GM19324 (cell line): ENCODE data around the gene TTC3.
"Not testable (repeated sequence)": the region's sequence is repeated elsewhere in the genome, so short reads cannot be mapped to it uniquely, and the experiment has no call there.

Source experiments
- ATAC-seq: cut with Tn5 transposase; IDR thresholded peaks from one replicate; pipeline ENCODE4 v1.9.1; 2021; ENCODE audit warnings: mild to moderate bottlenecking, moderate library complexity; ENCODE audit not compliant: unreplicated experiment, low FRiP score

The TTC3 gene

DNA sequence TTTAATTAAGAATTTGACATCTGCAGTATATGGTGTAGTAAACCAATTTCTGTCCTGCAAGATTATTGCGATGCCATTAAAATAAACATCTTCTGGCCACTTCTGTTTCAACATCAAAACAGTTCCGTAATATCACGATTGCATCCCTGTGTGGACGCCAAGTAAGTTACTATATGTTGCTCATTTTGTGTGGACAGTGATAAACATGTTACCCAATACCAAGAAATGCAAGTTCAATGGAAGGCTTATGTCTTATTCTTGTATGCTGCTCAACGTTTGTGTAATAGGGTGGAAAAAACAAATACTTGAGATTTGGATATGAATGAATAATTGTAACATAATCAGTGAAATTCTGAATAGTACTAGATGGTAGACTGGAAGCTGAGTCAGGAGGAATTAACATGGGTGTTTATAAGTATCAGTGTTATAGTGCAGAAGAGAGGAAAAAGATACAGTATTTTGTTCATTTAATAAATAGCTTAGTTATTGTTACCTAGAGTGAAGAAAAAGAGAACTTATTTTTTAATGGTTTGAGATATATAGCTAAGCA, 15.2 kb downstream of the TTC3 start:
- ATAC-seq = no peak

DNA sequence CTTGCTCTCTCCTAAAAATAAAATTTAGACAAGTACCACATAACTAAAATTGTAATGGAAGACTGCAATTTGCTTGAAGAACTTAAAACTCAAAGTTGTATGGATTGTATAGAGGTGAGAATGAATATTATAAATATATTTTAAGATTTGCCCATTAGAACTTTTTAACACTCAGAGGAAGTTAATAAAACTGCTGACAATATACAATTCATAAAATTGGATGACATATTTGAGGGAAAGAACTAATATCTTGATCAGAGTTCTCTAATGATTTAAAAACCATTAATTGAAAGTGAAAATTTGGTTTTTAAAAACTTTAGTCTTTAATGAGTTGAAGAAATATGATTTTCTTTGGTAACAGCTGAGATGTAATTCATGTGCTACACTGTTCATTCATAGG, 20.9 kb downstream of the TTC3 start:
- no peak for ATAC-seq

DNA sequence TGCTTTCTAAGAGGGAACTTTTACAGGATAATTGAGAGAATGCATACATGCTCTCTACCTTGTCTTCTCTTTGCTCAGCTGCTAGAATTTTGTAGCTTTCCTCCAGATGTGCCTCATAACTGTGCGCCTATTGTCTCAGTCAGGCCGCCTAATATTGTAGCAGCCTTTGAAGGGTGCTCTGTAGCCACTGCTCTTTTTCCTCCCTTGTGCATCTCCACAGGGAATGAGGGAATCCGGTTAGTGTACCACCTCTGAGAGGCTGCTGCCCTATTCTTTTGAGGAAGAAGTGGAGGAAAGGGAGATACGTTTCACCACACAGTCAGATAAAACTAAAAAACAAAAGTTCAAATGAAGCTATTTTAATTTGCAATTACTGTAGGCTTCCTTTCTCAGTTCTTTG, 22.8 kb downstream of the TTC3 start:
- ATAC-seq = no peak

DNA sequence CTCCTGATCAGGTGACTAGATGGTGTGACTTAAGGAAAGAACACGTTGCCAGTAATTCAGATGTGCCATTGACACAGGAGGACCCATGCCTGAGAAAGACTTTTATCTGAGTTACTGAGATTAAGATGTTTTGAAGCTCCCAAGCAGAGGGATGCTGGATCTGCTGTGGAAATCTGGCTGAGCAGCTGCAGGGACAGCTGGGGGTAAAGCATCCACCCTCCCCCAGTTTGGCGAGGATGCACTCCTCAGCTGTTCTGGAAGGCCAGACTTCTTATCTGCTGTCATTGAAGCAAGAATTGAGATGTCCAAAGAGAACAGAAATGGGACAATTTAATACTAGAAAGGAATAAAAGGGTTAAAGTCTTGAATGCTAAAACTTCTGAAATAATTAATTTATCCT, 25.7 kb downstream of the TTC3 start:
- ATAC-seq = no peak

DNA sequence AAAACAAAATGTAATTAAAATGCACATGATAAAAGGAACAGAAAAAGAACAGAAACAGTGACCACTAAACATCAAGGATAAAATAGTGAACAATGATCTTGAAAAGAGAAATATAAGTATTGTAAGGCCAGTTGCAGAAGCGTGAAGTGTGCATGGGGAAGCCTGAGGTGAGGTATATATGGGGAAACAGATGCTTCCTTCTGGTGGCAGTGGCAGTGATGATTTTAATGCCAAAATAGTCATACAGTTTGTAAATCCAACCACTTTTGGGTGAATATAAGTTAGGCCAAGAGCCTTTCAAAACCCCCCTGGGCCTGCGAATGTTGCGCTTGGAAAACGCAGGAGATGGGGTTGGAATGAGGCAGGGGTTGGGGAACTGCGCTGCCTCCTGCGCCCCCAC, 27.3 kb downstream of the TTC3 start:
- ATAC-seq = no peak

DNA sequence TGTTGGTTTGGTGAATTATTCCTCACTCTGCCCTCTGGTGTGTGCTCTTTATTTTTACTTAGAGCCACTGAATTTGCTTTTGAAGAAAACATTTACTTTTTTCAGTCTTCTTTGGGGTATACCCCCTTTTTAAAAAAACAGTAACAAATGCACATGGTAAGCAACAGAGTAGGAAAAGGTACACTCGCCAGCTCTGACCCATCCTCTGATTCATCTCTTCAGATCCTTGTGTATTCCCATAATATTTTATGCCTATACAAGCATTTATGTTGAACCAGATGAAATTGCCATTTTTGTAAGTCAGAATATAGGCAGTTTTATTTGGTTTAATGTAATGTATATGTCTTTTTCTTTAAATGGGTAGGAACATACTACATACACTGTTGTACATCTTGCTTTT, 28.3 kb downstream of the TTC3 start:
- ATAC-seq = no peak

DNA sequence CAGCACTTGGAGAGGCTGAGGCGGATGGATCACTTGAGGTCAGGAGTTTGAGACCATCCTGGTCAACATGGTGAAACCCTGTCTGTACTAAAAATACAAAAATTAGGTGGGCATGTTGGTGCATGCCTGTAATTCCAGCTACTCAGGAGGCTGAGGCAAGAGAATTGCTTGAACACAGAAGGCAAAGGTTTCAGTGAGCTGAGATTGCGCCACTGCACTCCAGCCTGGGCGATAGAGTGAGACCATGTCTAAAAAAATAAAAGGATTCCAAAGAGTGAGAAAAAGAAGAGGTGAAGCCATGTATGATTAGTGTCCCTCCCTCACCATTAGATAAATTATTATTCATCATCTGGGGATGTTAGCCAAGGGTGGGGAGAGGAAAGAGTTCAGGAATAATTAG, 29.7 kb downstream of the TTC3 start:
- not testable (repeated sequence) for ATAC-seq

DNA sequence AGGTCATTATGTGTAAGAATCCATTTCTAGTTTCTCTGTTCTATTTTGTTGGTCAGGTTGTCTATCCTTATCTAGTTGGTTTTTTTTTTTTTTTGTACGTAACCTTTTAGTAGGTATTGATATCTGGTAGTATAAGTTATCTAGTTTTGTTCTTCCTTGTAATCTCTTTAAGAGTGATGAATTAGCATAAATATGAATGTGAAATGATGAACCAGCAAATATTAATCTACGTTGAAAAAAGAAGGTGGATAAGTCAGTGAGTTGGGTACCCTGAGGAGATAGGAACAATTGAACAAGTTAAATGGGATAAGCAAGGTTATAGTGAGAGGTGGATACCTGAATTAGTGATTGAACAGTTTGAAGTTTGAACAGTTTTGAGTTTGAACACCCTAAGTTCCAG, 33.9 kb downstream of the TTC3 start:
- no peak for ATAC-seq

DNA sequence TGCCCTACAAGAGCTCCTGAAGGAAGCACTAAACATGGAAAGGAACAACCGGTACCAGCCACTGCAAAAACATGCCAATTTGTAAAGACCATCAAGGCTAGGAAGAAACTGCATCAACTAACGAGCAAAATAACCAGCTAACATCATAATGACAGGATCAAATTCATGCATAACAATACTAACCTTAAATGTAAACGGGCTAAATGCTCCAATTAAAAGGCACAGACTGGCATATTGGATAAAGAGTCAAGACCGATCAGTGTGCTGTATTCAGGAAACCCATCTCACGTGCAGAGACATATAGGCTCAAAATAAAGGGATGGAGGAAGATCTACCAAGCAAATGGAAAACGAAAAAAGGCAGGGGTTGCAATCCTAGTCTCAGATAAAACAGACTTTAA, 38.0 kb downstream of the TTC3 start:
- not testable (repeated sequence) for ATAC-seq

DNA sequence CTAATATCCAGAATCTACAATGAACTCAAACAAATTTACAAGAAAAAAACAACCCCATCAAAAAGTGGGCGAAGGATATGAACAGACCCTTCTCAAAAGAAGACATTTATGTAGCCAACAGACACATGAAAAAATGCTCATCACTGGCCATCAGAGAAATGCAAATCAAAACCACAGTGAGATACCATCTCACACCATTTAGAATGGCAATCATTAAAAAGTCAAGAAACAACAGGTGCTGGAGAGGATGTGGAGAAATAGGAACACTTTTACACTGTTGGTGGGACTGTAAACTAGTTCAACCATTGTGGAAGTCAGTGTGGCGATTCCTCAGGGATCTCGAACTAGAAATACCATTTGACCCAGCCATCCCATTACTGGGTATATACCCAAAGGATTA, 41.2 kb downstream of the TTC3 start:
- not testable (repeated sequence) for ATAC-seq

DNA sequence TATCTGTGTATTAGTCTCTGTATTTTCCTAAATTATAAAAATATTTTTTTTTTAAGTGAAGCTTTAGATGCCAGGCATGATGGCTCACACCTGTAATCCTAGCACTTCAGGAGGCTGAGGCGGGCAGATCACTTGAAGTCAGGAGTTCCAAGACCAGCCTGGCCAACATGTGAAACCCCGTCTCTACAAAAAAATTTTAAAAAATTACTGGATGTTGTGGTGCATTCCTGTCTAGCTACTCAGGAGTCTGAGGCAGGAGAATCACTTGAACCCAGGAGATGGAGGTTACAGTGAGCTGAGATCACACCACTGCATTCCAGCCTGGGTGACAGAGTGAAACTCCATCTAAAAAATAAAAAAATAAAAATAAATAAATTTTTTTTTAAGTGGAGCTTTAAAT, 43.4 kb downstream of the TTC3 start:
- not testable (repeated sequence) for ATAC-seq

DNA sequence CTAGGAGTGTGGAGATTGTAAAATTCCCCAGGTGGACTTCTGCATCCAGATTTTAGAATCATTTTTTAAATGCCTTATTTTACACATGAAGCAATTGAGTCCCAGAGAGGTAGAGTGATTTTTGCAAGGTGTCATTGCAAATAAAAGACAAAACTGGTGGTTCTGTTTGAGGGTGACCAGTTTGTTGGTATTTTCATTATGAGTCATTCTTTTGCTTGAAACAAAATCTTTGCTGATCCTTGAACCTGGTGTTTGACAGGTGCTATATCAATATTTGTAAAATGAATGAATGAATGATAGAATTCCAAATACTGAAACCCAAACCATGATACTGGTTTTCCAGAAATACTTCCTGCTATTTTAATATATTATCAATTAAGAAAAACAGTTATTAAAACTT, 44.1 kb downstream of the TTC3 start:
- ATAC-seq = no peak

DNA sequence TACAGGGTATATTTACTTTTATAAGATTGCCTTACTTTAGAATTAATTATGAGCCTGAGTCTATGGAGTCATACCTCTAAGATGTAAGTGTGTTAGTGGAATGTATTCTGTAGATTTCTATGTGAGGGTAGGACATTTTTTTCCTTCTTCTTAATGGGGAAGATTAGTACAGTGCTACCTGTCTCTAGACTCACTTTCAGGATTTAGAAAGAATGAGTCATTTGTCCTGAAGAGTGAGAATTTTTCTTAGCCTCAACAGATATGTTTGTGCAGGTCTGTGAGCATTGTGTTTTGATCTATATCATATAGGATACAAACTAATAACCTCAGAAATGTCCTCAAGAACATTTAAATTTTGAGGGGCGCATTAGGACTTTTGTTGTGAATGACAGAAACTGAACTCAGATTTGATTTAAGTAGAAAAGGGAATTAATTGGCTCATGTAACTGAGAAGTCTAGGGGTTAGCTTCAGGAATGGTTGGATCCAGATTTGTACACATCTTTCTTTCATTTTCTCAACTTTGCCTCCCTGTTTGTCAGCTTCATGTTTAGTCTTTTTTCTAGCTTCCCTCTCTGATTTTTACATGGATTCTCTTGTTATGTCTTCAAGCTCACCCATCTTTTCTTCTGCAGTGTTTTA, 45.3 kb downstream of the TTC3 start:
- no peak for ATAC-seq

DNA sequence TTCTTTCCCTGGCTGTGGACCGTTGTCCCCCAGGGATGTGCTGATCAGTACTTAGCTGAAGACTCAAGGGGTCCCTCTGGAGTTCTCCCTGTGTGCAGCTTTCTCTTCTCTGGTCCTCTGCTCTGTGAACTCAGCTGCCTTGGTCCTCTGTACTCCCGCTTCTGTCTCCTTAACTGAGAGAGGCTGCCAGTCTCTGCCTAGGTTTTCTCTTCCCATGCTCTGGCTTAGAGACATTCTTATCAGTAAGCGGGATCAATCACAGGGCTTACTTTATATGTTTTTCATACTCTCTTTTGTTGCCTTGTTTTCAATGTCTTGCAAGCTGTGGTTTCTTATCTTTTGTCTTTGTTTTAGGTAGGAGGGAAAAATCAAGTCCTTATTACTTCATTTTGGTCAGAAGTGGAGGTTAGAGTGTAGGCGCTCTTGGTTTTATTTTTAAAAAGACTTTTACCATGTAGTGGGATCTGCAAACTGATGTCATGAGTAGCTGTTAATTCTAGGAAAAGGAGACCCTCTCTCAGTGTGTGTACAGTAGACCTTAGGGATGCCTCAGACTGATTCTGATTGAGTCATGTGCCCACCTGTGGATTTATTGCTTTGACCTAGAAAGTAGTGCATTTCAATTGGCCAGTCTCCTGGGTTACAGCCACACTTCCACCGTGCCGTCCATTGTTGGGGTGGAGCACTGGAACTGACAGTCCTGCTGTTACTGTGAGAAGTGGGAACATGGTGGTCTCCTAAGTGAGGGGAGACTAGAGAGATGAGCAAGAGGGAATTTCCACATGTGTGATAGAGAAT, 46.6 kb downstream of the TTC3 start:
- no peak for ATAC-seq

DNA sequence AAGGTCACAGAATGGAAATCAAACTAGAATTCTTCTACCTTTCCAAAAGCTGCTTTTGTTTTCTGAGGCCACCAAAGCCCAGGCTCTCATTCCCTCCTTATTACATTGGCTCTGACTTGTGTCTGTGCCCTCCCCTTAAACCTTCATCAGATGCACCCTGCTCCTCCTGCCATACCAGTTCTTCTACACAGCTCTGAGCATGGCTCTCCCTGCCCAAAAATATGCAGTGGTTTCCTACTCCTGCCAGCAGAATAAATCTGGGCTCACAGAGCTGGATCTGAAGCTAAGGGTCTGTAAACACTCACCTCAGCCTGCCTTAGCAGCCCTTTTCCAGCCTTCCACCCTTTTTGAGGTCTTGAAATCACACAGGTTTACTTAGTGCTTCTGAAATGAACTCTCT, 55.0 kb downstream of the TTC3 start:
- ATAC-seq = no peak

DNA sequence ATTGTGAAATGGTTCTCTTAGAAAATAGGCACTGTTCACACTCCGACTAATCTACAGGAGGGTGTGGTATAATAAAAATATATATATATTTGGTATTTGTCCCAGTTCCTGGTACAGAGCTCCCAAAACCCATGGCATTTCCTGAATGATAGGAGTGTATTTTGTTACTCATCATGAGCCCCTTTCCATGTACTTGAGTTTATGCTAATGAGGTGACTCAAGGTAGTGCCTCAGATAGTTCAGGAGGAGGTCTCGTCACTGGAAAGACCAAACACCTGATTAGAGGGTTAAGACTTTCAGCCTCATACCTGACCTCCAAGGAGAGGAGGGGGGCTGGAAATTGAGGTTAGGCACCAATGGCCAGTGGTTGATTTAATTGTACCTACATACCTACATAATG, 57.9 kb downstream of the TTC3 start:
- ATAC-seq = no peak

DNA sequence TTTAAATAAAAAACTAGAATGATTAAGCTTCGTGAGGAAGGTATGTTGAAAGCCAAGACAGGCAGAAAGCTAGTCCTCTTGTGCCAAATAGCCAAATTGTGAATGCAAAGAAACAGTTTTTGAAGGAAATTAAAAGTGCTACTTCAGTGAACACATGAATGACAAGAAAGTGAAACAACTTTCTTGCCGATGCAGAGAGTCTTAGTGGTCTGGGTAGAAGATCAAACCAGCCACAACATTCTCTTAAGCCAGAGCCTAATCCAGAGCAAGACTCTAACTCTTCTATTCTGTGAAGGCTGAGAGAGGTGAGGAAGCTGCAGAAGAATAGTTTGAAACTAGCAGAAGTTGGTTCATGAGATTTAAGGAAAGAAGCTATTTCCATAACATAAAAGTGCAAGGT, 63.2 kb downstream of the TTC3 start:
- no peak for ATAC-seq

DNA sequence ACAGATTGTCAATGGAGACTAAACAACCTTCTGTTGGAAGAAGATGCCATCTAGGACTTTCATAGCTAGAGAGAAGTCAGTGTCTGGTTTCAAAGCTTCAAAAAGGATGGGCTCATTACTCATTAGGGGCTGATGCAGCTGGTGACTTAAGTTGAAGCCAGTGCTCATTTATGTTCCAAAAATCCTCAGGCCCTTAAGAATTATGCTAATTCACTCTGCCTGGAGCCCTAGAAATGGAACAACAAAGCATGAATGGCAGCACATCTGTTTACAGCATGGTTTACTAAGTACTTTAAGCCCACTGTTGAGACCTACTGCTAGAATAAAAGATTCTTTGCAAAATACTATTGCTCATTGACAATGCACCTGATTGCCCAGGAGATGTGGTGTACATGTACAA, 63.7 kb downstream of the TTC3 start:
- no peak for ATAC-seq

DNA sequence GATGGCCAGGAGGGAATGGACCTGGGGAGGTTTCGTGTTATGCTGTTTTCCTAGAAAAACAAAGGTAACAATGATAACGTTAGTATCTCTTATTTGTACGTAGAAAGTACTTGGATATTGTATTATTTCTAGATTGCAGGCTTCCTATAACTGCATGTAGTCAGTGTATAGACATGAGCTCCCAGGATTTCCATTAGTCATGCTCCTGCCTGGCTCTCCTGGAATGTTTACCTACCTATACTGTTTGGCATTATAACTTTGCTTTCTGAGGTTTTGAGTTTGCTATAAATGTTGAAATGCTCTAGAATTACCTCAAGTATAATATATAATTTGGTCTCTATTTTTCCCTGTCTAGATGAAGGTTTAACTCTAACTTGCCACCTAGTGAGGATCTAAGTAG, 66.1 kb downstream of the TTC3 start:
- no peak for ATAC-seq

DNA sequence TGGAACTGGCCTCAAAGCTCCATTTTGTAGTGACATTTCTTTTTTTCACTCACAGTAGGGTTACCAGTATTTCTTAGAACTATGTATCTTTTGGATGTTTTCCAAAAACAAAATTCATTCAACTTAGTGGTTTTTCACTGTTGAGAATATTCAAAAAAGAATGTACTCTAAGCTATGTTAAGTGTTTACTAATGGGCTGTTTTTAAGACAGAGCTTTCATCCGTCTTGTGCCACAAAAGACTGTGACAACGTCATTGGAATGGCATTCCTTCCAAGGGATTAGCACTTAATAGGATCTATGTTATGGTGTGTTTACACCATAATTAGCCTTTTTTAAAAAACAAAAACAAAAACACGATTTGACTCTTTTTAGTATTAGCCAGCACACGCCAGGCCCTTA, 66.8 kb downstream of the TTC3 start:
- no peak for ATAC-seq

DNA sequence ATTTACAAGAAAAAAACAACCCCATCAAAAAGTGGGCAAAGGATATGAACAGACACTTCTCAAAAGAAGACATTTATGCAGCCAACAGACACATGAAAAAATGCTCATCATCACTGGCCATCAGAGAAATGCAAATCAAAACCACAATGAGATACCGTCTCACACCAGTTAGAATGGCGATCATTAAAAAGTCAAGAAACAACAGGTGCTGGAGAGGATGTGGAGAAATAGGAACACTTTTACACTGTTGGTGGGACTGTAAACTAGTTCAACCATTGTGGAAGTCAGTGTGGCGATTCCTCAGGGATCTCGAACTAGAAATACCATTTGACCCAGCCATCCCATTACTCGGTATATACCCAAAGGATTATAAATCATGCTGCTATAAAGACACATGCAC, 70.3 kb downstream of the TTC3 start:
- ATAC-seq = not testable (repeated sequence)

DNA sequence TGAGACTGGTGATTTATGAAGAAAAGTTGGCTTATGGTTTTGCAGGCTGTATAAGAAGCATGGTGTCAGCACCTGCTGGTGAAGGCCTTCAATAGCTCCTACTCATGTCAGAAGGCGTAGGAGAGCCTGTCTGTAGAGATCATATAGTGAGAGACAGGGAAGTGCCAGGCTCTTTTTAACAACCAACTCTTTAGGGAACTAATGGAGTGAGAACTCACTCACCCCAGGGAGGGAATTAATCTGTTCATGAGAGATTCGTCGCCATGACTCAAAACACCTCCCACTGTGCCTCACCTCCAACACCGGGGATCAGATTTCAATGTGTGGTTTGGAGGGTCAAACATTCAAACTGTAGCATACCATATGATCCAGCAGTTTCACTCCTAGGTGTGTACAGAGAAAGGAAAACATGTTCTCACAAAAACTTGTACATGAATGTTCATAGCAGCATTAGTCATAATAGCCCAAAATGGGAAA, 72.6 kb downstream of the TTC3 start:
- no peak for ATAC-seq
